GM10266 (cell line): Measurements from ENCODE around the gene EPM2A.

Experiments
- DNase-seq: peaks from one replicate; pipeline ENCODE4 v3.0.0; 2012; ENCODE audit errors: extremely low spot score
- TF ChIP-seq, protein P1 (sequence below): IDR thresholded peaks from 2 replicates; pipeline ENCODE4 v1.5.1; 2012; ENCODE audit warnings: mild to moderate bottlenecking, low read depth; ENCODE audit not compliant: control insufficient read depth, insufficient read depth; ENCODE audit errors: missing control alignments

Gene EPM2A

DNA sequence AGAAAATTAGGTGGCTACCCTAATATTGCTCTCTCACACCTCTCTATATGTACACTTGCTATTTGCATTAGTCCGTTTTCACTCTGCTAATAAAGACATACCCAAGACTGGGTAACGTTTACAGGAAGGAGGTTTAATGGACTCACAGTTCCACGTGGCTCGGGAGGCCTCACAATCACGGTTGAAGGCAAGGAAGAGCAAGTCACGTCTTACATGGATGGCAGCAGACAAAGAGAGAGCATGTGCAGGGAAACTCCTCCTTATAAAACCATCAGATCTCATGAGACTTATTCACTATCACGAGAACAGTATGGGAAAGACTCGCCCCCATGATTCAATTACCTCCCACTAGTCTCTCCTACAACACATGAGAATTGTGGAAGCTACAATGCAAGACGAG, 53.4 kb downstream of the EPM2A start:
- DNase-seq, result no peak
- TF ChIP-seq, protein P1, sequence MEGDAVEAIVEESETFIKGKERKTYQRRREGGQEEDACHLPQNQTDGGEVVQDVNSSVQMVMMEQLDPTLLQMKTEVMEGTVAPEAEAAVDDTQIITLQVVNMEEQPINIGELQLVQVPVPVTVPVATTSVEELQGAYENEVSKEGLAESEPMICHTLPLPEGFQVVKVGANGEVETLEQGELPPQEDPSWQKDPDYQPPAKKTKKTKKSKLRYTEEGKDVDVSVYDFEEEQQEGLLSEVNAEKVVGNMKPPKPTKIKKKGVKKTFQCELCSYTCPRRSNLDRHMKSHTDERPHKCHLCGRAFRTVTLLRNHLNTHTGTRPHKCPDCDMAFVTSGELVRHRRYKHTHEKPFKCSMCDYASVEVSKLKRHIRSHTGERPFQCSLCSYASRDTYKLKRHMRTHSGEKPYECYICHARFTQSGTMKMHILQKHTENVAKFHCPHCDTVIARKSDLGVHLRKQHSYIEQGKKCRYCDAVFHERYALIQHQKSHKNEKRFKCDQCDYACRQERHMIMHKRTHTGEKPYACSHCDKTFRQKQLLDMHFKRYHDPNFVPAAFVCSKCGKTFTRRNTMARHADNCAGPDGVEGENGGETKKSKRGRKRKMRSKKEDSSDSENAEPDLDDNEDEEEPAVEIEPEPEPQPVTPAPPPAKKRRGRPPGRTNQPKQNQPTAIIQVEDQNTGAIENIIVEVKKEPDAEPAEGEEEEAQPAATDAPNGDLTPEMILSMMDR, result no peak

DNA sequence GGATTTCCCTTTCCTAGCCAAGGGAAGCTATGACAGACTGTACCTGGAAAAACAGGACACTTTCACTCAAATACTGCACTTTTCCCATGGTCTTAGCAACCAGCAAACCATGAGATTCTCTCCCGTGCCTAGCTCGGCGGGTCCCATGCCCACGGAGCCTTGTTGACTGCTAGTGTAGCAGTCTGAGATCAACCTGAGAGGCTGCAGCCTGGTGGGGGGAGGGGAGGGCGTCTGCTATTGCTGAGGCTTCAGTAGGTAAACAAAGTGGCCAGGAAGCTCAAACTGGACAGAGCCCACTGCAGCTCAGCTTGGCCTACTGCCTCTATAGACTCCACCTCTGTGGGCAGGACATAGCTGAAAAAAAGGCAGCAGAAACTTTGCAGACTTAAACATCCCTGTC, 61.8 kb downstream of the EPM2A start:
- TF ChIP-seq, protein P1, result no peak
- DNase-seq, result no peak

DNA sequence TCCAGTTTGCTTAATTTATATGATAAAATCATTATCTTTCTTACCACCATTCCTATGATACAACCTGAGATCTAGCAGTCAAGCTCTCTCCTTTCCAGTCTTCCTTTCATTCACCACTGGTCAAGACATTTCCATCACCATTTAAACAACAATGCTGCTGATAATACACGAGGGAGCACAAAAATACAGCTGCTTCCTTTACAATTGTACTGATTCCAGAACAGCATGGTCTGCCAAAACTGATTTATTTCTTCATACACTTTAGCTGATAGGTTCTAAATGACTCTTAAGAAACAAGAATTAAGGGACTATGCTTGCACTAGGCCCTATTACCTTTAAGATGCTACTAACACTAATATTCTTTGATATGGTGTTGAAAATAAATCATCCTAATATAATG, 65.0 kb downstream of the EPM2A start:
- TF ChIP-seq, protein P1, result no peak
- no peak for DNase-seq

DNA sequence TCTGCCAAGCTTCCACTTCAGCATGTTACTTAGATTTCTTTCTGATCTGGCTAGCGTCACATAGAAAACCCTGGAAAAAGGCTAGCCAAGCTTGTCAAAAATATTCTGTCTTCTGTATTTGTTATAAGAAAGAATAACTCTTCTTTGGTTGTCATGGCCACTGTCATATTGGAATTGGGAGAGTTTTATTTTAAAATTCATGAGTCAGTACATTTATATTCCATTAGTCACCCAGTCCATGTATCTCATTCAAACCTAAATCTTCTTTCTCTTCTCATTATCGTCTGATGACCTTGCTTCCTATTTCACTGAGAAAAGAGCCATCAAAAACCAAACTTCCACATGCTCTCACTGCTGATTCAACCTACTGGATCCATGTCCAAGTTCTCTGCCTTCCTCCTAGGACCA, 65.7 kb downstream of the EPM2A start:
- DNase-seq, result no peak

DNA sequence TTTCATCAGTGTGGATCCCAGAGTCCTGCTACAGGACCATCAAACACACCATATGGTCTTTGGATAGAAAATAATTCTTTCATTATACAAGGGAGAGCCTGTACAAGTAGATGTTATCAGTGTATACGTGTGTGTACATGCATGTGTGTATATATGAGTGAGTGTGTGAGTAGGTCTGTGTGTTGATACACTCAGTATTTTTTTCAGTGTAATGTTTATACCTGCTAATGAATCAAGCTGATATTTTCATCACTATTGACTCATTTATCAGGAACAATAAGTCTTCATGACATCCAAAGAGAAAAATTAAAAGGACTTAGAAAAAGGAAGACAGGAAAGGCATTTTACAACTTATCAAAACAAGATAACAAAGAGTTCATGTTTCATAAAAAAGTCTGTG, 66.5 kb downstream of the EPM2A start:
- TF ChIP-seq, protein P1, result no peak
- DNase-seq, result no peak

More for the DNA sequence above, 65.7 kb downstream of the EPM2A start:
- TF ChIP-seq, protein P1, result no peak

DNA sequence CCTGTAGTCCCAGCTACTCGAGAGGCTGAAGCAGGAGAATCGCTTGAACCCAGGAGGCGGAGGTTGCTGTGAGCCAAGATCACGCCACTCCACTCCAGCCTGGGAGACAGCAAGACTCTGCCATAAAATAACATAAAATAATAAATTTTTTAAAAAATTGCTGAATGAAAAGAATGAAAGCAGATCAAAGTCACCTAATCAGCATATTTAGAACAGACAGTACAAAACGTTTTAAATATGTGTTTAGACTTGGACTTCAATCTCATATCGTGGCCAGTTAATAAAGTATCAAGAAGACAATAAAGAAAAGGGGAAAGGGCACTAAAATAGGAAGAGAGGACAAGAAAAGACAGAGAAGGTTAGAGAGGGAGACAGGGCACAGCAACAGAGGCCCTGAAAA, 74.6 kb downstream of the EPM2A start:
- TF ChIP-seq, protein P1, result no peak
- no peak for DNase-seq

DNA sequence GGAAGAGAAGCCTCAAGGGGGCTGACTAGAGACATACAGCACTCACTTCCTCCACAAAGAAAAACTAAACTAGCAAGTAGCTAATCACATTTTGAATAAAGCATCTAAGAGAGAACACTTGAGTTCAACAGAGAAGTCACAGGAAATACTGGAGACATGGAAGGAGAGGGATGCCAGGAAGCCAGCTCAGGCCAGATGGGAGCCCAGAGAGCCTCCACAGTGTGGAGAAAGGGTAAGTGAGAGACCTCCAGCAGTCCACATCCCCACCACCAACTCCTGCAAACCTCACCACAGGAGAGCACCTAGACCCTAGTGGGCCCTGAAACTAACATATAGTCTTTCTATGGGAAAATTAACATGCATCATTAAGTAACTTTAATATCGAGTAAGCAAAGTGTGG, 79.2 kb downstream of the EPM2A start:
- TF ChIP-seq, protein P1, result no peak

More for the DNA sequence above, 79.2 kb downstream of the EPM2A start:
- DNase-seq, result no peak
